ENCODE measurements around the gene PLPPR5.

- TF ChIP-seq CTCF (IDR thresholded peaks at IDR 0.05; ENCODE audit: borderline replicate concordance, extremely low read depth, low read length, poor library complexity, severe bottlenecking) (no peak), EZH2 (IDR thresholded peaks at IDR 0.05; ENCODE audit: borderline replicate concordance, low read depth, low read length, severe bottlenecking) (no peak)
These were observed 129.8 kb downstream of the PLPPR5 start for GRCh38 chr1:98874828-98875227.

Measured in DND-41 (cell line).